Hepatic stellate cell (primary cell): ENCODE data around the gene HEBP2.
"Not testable (repeated sequence)": the region's sequence is repeated elsewhere in the genome, so short reads cannot be mapped to it uniquely, and the experiment has no call there.

Source experiments
- DNase-seq: peaks from one replicate; pipeline ENCODE4 v3.0.0; 2011; ENCODE audit warnings: low spot score

HEBP2 gene

DNA sequence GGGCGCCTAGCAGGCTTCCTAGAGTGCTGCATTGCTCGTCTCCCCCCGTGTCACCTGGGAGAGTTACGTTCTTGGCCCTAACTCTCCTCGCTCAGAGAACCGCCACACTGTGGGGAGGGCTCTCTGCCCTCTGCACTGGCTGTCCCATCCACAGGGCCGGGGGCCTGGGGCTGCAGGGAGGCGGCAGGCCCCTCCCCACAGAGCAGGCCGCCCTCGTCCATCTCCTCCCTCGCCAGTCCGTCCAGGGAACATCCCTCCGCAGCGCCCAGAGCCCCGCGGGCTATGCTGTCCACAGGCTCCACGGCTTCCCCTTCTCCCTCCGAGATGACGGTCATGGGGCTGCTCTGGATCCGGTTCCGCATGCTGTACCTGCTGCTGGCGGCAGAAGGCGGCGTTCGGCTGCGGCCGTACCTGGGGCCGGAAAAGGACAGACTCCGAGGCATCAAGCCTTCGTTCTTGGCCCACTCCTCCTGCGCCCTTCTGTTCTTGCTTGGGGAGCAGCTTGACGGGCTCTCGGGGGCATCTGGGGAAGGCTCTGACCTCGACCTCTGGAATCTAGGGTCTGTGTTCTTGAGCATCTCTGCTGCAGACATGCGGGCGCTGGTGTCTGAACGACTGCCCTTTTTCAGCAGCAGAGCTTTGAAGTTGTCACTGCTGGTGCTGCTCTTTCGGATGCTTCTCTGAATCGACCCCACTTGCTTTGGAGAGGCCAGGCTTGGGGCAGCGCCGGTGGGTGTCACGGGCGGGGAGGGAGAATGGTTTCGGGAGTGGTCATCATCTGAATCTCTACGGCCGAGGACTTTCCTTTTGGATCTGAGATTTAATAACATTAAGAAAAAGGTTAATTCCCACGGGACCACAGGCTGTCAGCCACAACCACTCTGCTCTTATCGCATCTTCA is 20.2 kb downstream of the HEBP2 start:
- no peak for DNase-seq

DNA sequence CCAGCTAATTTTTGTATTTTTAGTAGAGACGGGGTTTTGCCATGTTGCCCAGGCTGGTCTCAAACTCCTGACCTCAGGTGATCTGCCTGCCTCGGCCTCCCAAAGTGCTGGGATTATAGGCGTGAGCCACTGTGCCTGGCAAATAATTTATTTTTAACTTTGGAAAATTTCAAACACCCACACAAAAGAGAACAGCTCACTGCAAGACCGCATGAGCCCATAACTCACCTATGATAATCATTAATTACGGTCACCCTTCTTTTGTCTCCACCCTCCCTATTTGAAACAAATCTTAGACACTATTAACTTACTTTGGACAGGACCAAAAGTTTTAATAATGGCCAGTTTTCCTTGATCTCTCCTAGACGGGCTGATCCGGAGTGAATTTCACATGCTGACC is 21.2 kb downstream of the HEBP2 start:
- not testable (repeated sequence) for DNase-seq

DNA sequence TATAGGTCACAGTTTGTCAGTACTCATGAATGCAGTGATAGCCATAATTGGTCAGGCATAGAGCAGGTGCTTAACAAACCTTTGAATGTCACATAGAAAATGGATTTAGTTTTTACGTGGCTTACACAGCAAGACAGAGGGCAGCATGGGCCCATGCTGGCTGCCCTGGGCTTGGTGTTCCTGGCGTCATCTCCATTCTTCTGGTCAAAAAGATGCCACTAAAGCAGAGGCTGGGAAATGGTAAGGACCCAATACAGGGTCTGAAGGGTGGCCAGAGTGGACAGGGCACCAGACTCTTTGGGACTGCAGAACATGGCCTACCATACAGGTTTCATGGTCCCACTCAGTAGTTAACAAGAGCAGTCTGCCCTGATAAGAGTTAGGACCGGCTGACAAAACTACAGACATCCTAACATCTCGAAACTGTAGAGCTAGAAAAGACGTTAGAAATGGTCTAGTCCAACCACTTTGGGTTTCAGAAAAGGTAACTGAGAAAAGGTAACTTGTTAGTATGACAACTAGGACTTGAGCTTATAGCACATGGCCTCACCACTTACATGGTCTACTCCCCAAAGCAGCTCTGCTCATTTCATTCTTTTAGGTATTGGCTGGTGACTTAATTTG is 22.6 kb downstream of the HEBP2 start:
- no peak for DNase-seq

DNA sequence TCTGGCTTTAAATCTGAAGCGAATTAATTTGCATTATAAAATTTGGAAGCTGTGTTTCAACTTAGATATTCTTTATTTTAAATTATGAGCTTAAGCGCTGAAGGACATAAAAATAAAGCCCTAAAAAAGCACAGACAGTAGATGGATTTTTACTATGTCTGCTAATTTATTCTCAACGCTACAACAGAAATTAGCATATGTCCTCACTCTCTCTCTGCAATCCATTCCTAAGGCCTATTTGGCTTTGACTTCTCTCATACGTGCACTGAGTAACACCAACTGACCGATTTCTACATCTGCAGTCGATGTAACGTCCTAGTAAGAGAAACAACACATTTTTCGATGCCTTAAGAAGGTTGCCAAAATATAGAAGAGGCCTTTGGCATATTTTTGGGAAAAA is 23.7 kb downstream of the HEBP2 start:
- no peak for DNase-seq

DNA sequence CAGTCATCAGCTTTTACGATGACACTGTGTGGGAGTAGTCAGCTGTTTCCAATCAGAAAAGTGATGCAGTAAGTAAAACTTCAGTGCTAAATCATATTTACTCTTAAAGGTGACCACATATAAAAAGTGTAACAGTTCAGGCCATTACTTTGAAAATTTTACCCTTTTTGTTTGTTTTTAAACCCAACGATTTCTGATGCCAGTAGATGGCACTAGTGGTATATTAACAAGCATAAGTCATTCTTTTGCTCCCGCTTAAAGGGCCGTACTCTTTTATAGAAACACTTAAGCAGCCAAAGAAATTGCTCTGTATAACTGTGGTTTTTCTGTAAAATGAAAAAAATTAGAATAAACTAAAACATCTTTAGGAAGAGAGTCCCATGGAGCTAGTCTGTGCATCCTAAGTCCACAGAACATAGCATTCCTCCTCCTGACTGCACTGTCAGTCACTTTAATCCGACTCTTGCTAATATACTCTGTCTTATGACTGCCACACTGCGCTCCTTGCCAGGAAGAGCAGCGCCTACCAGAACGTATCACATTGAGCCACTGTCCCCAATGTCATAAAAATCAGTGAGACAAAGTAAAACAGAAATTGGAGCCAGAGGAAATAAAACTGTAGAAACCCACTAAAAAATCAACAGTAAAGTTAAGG is 25.0 kb downstream of the HEBP2 start:
- peak; percentile 58 for DNase-seq

DNA sequence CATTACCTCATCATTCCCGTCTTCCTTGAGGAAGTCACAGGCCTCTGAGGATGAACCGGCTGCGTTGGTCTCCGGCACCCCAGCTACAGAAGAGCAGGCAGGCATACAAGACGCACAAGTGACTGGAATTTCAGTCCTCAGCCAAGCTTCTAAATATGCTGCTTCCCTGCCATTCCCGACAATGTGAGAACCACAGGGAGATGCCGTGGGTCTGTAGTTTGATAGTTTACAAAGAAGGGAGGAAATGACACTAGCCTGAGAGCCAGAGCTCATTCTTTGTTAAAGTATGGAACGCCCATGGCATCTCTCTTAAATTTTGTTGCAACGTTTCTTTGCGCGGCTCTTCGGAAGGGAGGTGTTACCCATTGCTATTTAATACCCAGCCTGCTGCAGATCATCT is 25.7 kb downstream of the HEBP2 start:
- no peak for DNase-seq

DNA sequence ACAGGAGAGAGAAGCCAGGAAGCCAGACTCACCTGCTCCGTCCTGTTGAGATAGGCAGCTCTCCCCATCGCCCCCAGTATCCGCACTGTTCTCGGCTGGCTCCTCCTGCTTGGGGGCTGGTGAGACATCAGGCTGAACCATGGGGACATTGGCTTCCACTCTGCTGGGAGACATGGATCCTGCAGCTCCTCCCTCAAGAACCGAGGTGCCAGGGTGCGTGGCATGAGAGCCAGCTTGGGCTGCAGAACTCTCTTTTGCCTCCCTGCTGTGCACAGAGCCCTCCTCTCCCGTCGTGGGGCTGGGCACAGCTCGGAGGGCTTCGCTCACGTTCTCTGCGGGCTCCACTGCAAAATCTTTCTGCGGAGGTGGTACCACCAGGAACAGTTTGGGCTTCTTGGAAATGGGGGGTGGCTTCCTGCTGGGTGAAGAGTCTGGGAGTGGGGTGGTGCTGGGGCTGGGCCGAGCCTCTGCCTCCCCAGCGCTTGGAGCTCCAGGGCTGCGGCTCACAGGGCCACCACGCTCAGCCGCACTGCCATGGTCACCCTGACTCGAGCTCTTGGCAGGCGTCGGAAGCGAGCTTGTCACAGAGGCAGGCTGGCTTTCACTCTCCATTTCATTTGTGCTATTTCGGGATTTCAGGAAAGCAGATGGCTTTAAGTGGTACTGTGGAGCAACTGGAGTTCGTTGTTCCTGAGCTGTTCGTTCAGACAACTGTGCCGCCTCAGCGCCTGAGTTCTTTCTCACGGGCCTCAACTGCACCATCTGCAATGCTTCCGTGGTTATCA is 26.5 kb downstream of the HEBP2 start:
- no peak for DNase-seq

DNA sequence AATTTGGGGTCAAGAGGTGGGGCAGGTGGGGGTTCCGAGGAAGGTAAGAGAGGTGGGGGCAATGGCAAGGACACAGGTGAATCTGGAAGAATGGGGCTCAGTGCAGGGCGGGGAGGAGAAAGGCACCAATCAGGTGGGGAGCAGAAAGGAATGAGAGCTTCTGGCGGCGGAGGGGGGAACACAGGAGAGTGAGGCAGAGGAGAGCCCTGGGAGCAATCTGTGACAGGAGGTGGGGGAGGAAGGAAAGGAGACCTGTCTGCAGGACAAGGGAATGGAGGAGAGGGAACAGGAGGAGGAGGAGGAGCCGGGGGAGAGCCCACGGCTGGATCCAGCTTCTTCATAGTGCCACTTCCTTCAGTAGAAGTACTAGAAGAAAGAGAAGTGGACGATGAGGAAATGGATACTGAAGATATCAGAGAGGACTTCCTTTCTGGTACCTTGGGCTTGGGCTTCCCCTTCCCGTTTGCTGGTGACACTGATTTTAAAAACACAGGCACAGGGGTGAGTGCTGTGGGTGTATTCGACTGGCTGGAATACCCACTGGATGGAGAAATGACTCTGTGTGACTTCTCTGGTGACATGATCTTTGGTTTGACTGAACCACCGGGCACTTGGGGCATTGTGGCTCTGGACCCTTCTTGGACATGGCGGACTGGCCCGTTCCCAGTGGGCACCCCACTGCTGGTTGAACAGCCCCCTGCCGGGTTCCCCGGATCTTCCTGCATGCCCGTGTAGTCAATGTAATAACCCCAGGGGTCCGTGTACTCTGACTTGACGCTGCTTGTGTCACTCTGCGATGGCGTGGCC is 27.4 kb downstream of the HEBP2 start:
- DNase-seq = no peak

DNA sequence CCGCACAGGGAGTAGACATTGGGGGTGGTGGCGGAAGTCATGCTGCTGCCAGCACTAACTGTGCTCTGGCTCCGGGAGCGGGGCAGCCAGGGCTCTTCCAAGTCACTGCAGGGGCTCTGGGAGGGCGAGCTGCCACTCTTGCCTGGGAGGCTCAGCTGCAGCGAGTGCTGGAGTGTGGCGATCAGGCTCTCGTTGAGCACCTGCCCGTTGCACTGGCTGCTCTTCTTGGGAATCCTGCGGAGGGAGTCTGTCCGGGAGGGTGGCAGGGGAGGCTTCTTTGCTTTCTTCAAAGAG is 28.0 kb downstream of the HEBP2 start:
- no peak for DNase-seq

DNA sequence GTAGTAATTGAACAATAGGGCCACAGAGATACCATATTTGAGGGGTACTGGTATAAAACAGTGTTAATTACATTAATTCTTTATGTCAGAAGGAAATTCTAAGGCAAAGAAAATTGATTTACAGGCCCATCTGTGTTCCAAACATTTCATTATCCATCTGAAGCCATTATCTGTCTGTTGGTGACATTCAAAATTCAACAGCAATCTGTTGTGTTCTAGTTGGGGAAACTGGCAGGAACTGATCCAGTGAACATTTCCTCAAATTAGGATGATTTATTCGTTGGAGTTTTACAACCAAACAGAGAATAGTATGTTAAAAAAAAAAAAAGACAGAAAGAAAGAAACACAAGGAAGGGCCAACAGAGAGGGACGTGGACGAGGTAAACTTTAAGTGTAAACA is 30.1 kb downstream of the HEBP2 start:
- DNase-seq = no peak

DNA sequence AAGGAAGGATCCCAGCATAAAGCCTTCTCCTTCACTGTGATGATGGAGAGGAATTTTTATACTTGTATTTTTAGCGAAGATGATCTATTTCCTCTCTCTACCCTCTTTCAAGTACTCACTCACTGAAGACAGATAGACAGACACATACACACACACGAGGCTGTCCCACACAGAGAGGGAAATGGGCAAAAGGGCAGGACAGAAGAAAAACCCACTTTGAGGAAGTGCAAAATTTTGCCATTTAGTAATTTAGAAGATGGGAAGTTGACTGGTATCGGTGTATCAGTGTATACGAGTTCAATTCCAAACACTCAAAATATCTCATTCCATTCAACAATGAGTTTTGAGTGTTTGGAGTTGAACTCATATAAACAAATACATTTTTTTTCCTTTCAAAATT is 30.9 kb downstream of the HEBP2 start:
- DNase-seq = no peak

DNA sequence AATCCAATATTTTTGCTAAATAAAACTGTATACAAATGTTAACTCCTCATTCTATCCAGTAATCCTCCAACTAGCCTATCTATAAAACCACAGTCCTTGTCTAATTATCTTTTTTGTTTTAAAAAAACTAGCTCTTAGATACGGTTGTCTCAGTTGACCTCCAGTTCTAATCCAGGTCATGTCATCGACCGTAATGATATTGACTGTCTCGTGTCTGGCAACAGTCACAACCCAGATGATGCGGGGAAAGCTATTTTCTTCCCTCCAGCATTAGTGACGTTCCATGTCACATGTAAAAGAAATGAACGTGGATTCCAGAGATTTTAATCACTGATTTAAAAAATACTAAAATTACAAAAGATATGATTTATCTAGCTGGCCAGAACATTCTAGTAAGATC is 35.5 kb downstream of the HEBP2 start:
- no peak for DNase-seq

DNA sequence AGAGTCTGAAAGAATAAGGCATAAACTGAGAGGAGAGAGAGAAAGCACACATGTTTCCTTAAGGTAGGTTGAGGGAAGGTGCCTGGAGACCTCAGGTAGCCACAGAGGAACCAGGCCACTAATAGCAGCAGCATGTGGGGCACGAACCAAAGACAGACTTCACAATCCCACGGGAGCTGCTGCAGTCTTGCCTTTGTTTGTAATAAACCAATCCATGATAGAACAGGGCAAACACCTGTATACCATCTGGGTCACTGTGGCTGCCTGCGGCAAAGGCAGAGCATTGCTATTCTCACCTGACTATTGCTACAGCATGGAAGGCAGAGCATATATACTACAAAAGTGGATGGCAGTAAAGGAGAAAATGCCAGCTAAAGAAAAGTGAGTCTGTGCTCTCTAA is 36.3 kb downstream of the HEBP2 start:
- DNase-seq = no peak

DNA sequence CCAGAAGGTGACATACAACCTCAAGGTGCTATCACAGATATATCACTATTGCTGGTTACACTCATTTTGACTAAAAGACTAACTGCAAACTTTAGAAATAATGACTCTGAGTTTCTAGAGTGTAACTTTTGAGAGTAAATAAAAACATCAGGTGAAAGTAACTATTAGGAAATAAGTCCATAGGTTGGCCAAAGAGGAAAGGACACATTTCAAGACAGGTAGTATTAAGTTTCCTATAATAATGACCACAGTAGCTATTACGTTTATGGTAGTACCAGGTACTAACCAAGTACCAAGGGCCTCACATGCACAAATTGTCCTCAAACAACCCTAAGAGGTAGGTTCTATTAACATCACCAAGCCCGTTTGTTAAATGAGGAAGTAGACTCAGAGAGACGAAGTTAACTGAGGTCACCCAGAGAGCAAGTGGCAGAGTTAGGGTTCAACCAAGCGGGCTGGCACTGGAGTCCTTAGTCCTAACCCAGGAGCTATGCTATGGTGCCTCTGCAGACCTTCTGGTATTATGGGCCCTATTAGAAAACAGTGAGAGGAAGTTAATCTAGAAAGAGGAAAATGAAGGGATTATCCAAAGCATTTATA is 36.8 kb downstream of the HEBP2 start:
- no peak for DNase-seq

DNA sequence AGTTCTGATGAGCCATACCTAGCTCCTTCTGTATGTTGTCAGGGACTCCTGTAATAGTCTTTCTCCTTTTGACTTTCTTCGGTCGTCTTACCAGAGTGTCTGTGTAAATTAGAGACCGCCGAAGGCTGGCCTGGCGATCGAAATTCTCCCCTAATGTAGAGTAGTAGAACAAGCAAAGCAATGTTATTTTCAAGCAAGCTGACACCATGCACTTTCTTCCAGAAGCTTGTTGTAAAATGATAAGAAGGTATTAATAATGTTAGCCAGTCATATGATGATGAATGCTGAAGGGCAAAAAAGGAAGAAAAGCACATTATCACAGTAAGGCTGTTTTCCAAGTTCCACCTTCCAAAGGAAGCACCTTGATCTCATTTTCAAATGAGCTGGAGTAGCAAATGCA is 37.9 kb downstream of the HEBP2 start:
- no peak for DNase-seq

DNA sequence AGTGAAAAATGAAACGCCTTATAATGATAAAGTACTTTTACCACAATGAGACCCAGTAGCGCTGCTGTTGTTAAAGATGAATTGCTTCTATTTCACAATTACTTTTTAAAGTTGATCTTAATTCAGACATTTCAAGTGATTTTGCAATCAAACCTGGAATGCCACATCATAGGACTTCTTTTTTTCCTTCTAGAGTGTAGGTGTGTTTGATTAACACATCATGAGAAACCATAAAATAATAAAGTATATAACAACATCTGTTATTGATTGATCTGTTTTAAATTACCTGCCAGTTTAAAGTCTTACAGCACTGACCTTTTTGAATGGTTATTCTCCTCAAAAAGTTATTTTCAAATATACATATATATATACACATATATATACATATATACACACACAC is 38.6 kb downstream of the HEBP2 start:
- DNase-seq = no peak

DNA sequence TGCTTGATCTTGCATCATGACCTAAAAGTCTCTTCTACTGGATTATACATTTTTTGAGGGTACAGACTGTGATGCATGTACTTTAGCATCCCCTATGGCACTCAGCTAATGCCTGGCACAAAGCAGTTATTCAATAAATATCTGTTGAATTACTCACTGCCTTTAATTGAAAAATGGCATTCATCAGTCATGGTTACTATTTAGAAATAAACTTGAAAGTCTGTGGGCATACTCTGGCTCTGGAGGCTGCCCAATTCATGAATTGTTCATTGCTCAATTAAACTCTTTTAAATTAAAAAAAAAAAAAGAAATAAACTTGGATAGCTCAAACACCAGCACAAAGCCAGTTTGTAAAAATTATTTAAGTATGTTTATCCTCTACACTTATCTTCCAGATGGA is 40.0 kb downstream of the HEBP2 start:
- no peak for DNase-seq

DNA sequence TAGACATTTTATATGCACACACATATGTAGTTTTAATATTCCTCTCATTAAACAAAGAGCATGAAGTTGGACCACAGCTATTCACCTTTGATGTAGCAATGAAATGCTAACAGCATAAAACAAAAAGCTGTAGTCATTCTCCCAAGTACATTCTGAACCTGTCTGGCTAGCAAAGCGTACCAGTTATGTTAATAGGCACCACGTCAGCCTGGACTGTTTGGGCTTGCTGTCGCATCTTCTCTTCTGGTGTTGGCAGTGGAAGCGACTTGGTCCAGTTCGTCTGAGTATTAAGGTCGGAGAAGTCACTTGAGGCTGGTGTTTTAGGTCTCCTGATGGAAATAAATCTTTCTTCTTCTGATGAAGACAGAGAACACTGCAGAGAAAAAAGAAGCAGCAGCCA is 42.8 kb downstream of the HEBP2 start:
- DNase-seq = no peak

DNA sequence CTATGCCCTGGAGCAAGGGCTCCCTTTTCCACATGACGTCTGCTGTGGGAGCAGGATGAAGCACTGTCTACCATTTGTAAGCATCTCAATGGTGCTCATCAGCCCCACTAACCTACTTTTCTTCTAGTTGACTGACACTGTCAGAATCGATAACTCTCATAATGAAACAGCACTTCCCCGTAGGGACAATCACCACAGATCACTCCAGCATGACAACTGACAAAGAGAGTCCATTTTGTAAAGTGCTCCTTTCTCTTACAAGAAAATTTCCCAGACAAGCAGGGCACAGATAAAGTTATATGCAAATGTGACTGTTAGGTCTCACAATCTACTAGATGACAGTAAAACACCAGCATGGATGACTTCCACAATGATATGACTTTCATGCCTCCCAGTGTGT is 46.4 kb downstream of the HEBP2 start:
- DNase-seq = no peak

DNA sequence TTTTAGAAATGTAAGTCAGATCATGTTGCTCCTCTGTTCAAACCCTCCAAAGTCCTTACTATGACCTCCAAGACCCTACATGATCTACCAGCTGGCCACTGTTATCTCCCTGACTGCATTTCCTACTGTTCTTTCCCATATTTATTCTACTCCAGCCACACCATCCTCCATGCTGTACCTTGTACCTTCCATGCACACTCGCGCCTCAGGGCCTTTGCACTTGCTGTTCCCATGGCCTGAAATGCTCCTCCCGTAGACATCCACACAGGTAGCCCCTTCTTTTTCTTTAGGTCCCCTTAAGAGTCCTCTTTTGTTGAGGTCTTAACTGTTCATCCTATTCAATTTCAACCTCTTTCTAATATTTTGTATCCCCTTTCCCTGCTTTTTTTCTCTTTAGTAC is 47.0 kb downstream of the HEBP2 start:
- DNase-seq = no peak

DNA sequence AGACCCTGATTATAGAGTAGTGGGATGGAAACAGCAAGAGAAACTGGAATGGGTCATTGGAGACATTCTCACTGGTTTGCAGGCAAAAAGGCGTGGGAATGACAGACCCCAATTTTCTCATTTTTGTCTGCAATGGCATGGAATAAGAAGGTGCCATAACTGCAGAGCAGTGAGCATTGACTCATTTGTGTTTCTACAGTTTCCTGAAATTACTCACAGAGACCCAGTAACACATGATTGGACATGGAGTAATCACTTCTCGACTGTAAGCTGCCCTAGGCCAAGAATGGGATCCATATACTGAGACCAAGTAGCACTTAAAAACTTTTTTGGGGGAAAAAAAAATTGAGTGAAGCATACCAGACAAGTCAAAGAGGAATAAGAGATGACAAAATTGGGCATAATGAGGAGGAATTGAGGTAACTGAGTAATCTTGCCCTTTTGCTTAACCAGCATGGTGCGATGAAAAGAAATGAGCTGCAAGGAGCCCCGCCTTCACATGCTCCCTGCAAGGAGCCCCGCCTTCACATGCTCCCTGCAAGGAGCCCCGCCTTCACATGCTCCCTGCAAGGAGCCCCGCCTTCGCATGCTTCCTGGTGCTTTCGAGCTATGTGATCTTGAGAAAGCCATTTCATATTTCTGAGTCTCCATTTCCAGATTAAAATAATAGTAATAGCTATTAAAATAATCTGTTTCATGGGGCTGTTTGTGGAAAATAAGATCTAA is 51.1 kb downstream of the HEBP2 start:
- no peak for DNase-seq
